K562 (cell line): ENCODE data around the gene FOXO3. TPM values are rescaled to one million over a fixed set of nuclear protein-coding genes. Genes with fewer than 3 reads are reported as not detected.

ENCODE experiments used
- CBX3 ChIP-seq, 2 experiments: IDR thresholded peaks; 1 replicate in 1 of 2; 2 replicates in 1 of 2; pipeline ENCODE4 v1.6.1; 2012; ENCODE audit warnings: inconsistent platforms in 2 of 2, low read length in 2 of 2, borderline replicate concordance in 1 of 2, control low read depth in 1 of 2
- GTF2B ChIP-seq: IDR thresholded peaks from 2 replicates; pipeline ENCODE4 v1.6.1; 2011; ENCODE audit not compliant: insufficient read length; ENCODE audit errors: extremely low read depth
- HDGF ChIP-seq: fragments of 450-650 bp; IDR thresholded peaks from 2 replicates; pipeline ENCODE4 v1.6.1; 2016
- HMBOX1 ChIP-seq: sonication (generic); IDR thresholded peaks from 2 replicates; pipeline ENCODE4 v1.6.1; 2016
- HNRNPK ChIP-seq: fragments of 200-400 bp; formaldehyde crosslinking; IDR thresholded peaks from one replicate; pipeline ENCODE4 v1.6.1; 2018; ENCODE audit warnings: mild to moderate bottlenecking, low read depth, low read length; ENCODE audit not compliant: poor library complexity, severe bottlenecking
- NFE2 ChIP-seq: IDR thresholded peaks from 2 replicates; pipeline ENCODE4 v1.6.1; 2014; ENCODE audit warnings: antibody characterized with exemption, low read depth
- NR3C1 ChIP-seq: sonication (generic); formaldehyde crosslinking; IDR thresholded peaks from 2 replicates; pipeline ENCODE4 v1.8.1; 2022; ENCODE audit warnings: missing genetic modification reagents
- PTBP1 ChIP-seq: fragments of 200-400 bp; formaldehyde crosslinking; IDR thresholded peaks from 2 replicates; pipeline ENCODE4 v1.6.1; 2017; ENCODE audit warnings: low read depth, low read length
- RCOR1 ChIP-seq, 2 experiments: IDR thresholded peaks; 2 replicates each; pipeline ENCODE4 v1.6.1; 2012; ENCODE audit warnings: low read depth in 2 of 2, low read length in 2 of 2, borderline replicate concordance in 1 of 2, improper control_type of control experiment in 1 of 2
- SIX5 ChIP-seq, 2 experiments: IDR thresholded peaks; 2 replicates each; pipeline ENCODE4 v1.6.1; 2011; ENCODE audit warnings: low read length in 2 of 2, borderline replicate concordance in 1 of 2, low read depth in 1 of 2, mild to moderate bottlenecking in 1 of 2, moderate library complexity in 1 of 2; ENCODE audit not compliant: insufficient read depth in 1 of 2
- THAP12 ChIP-seq: fragments of 250-450 bp; sonication (Bioruptor Pico); IDR thresholded peaks from 2 replicates; pipeline ENCODE4 v1.9.0; 2021; ENCODE audit warnings: mild to moderate bottlenecking, inconsistent platforms
- ZBTB11 ChIP-seq, 3 experiments: fragments of 200-800 bp in 1 of 3; fragments of 250-450 bp in 1 of 3; fragments of 450-650 bp in 1 of 3; sonication (Bioruptor Pico) in 1 of 3; sonication (Bioruptor generic) in 1 of 3; formaldehyde crosslinking in 1 of 3; IDR thresholded peaks; 2 replicates each; pipeline versions ENCODE4 v1.6.1 to v1.8.0; 2016 to 2022; ENCODE audit warnings: mild to moderate bottlenecking in 2 of 3, missing genetic modification characterization in 2 of 3, missing compliant biosample characterization in 1 of 3, moderate library complexity in 1 of 3
- ZC3H4 ChIP-seq: sonication (generic); formaldehyde crosslinking; IDR thresholded peaks from 2 replicates; pipeline ENCODE4 v1.9.0; 2021; ENCODE audit warnings: missing genetic modification reagents, borderline replicate concordance
- ZNF197 ChIP-seq: fragments of 200-800 bp; sonication (Bioruptor generic); IDR thresholded peaks from 2 replicates; pipeline ENCODE4 v1.6.1; 2016; ENCODE audit warnings: low read depth, missing genetic modification characterization, missing compliant biosample characterization
- ZNF23 ChIP-seq: fragments of 250-450 bp; sonication (Bioruptor Pico); IDR thresholded peaks from 2 replicates; pipeline ENCODE4 v1.4.0; 2020; ENCODE audit warnings: mild to moderate bottlenecking
- ZNF277 ChIP-seq: fragments of 250-450 bp; sonication (Bioruptor Pico); IDR thresholded peaks from 2 replicates; pipeline ENCODE4 v1.8.0; 2022; ENCODE audit warnings: inconsistent platforms, mild to moderate bottlenecking, moderate library complexity, borderline replicate concordance
- ZNF311 ChIP-seq: fragments of 250-450 bp; sonication (Bioruptor Pico); IDR thresholded peaks from 2 replicates; pipeline ENCODE4 v1.4.0; 2020; ENCODE audit warnings: mild to moderate bottlenecking, moderate library complexity
- polyA plus RNA-seq, 8 experiments: library from polyadenylated mRNA; depleted of rRNA in 4 of 8; stranded (reverse) in 5 of 8; unstranded in 3 of 8; fragments of >200 nt; fragmentation: Nextera tagmentation in 2 of 8; fragmentation: Illumina TruSeq in 1 of 8; extraction: Ambion mirVana in 2 of 8; extraction: Trizol in 1 of 8; gene quantifications; 2 replicates each; pipeline versions ENCODE4 v1.2.1 to v1.2.3, GENCODE V29; 2011 to 2014; ENCODE audit warnings: inconsistent platforms in 1 of 8, missing spikeins in 1 of 8
- total RNA-seq, 7 experiments: library from RNA; depleted of rRNA in 6 of 7; stranded (reverse); fragments of >200 nt in 6 of 7; fragmentation: Illumina TruSeq in 2 of 7; extraction: Trizol in 2 of 7; gene quantifications; 2 replicates each; pipeline versions ENCODE4 v1.2.1 to v1.2.3, GENCODE V29; 2011 to 2021; ENCODE audit warnings: low replicate concordance in 1 of 7

FOXO3 gene
- total and polyA plus RNA-seq, 9 of the 15 experiments (the other 6 are each of a cell fraction or from before 2014, with no cell fraction given): 3.0 to 14.6 (median 6.0) TPM

GRCh38 chr6:108589244-108589791 is 28.6 kb downstream of the FOXO3 start (continued):
- no peak for TF ChIP-seq THAP12
- no peak for TF ChIP-seq ZC3H4
- TF ChIP-seq NR3C1: no peak
- TF ChIP-seq NFE2: 0 out of 2 replicates have a peak, but pooled peaks have one; percentile 18
- no peak for TF ChIP-seq ZNF277 (CRISPR knock-in tag)
- TF ChIP-seq SIX5 (IDR thresholded peaks at IDR 0.05; ENCODE audit: borderline replicate concordance in 1 of 2, insufficient read depth in 1 of 2, low read depth in 1 of 2, low read length in 2 of 2): no peak
- TF ChIP-seq RCOR1 (IDR thresholded peaks at IDR 0.05; ENCODE audit: borderline replicate concordance in 1 of 2, low read depth in 2 of 2, low read length in 2 of 2): 0 out of 4 replicates have a peak, but pooled peaks of 1 of the 2 experiments have one; percentile 5
- peak in 1 of 3 experiments; percentile 92; a peak in 2 of 6 replicates for TF ChIP-seq ZBTB11 (CRISPR knock-in tag; IDR thresholded peaks at IDR 0.05)
- TF ChIP-seq CBX3 (IDR thresholded peaks at IDR 0.05; ENCODE audit: borderline replicate concordance in 1 of 2, low read length in 2 of 2): no peak
- no peak for TF ChIP-seq GTF2B
- no peak for TF ChIP-seq ZNF197 (CRISPR knock-in tag)
- TF ChIP-seq HNRNPK: no peak
- no peak for TF ChIP-seq PTBP1
- no peak for TF ChIP-seq ZNF311 (CRISPR knock-in tag)
- TF ChIP-seq HDGF: 0 out of 2 replicates have a peak, but pooled peaks have one; percentile 22
- TF ChIP-seq HMBOX1: peak; percentile 74
- no peak for TF ChIP-seq ZNF23 (CRISPR knock-in tag)
